K562 (cell line): Measurements from ENCODE around the gene SRP72. TPM values are rescaled to one million over a fixed set of nuclear protein-coding genes. Genes with fewer than 3 reads are reported as not detected.

Experiments
- ATF7 ChIP-seq: fragments of 450-650 bp; IDR thresholded peaks from 2 replicates; pipeline ENCODE4 v1.7.1; 2014; ENCODE audit warnings: mild to moderate bottlenecking, moderate library complexity
- ESRRB ChIP-seq: fragments of 250-450 bp; sonication (Bioruptor Pico); IDR thresholded peaks from 2 replicates; pipeline ENCODE4 v1.5.0; 2020; ENCODE audit warnings: mild to moderate bottlenecking, moderate library complexity, borderline replicate concordance
- ETS2 ChIP-seq: IDR thresholded peaks from 2 replicates; pipeline ENCODE4 v1.6.1; 2016; ENCODE audit warnings: borderline replicate concordance, missing genetic modification characterization, mild to moderate bottlenecking, moderate library complexity, missing compliant biosample characterization; ENCODE audit not compliant: poor library complexity, severe bottlenecking
- KDM4B ChIP-seq, 2 experiments: fragments of 450-650 bp in 1 of 2; sonication (generic) in 1 of 2; IDR thresholded peaks; 2 replicates each; pipeline ENCODE4 v1.6.1; 2016 to 2017; ENCODE audit warnings: borderline replicate concordance in 2 of 2, antibody characterized with exemption in 1 of 2, low read depth in 1 of 2, mild to moderate bottlenecking in 1 of 2
- KLF6 ChIP-seq: fragments of 250-450 bp; sonication (Bioruptor Pico); IDR thresholded peaks from 2 replicates; pipeline ENCODE4 v1.4.0; 2020; ENCODE audit warnings: mild to moderate bottlenecking, moderate library complexity, borderline replicate concordance
- MYBL2 ChIP-seq, 2 experiments: fragments of 450-650 bp in 1 of 2; sonication (generic) in 1 of 2; formaldehyde crosslinking in 1 of 2; IDR thresholded peaks; 2 replicates each; pipeline versions ENCODE4 v1.6.1 to v1.8.1; 2017 to 2022; ENCODE audit warnings: borderline replicate concordance in 1 of 2, inconsistent platforms in 1 of 2, low read depth in 1 of 2, mild to moderate bottlenecking in 1 of 2, missing genetic modification reagents in 1 of 2, moderate library complexity in 1 of 2
- NFXL1 ChIP-seq: fragments of 450-650 bp; formaldehyde crosslinking; IDR thresholded peaks from 2 replicates; pipeline ENCODE4 v1.4.0; 2021; ENCODE audit warnings: mild to moderate bottlenecking
- RBM22 ChIP-seq: fragments of 200-400 bp; formaldehyde crosslinking; IDR thresholded peaks from 2 replicates; pipeline ENCODE4 v1.6.1; 2018; ENCODE audit warnings: low read length, low read depth; ENCODE audit not compliant: poor library complexity, severe bottlenecking
- RFX5 ChIP-seq: IDR thresholded peaks from 2 replicates; pipeline ENCODE4 v1.6.1; 2011; ENCODE audit warnings: low read depth, mild to moderate bottlenecking, improper control_type of control experiment, low read length
- RFX7 ChIP-seq: fragments of 250-450 bp; sonication (Bioruptor Pico); IDR thresholded peaks from 2 replicates; pipeline ENCODE4 v1.5.1; 2021; ENCODE audit warnings: mild to moderate bottlenecking
- SAP30 ChIP-seq: fragments of 200-600 bp; sonication (generic); IDR thresholded peaks from 2 replicates; pipeline ENCODE4 v1.6.1; 2012; ENCODE audit warnings: borderline replicate concordance, low read depth, mild to moderate bottlenecking, moderate library complexity, low read length, control low read depth, inconsistent platforms; ENCODE audit not compliant: insufficient read depth, poor library complexity, severe bottlenecking
- SMAD4 ChIP-seq: fragments of 250-450 bp; sonication (Bioruptor Pico); conservative IDR thresholded peaks from 2 replicates; pipeline ENCODE4 v1.8.0; 2021; ENCODE audit warnings: inconsistent platforms, mild to moderate bottlenecking, moderate library complexity
- SMARCA5 ChIP-seq: fragments of 450-650 bp; IDR thresholded peaks from 2 replicates; pipeline ENCODE4 v1.6.1; 2016
- SMARCB1 ChIP-seq: IDR thresholded peaks from 2 replicates; pipeline ENCODE4 v1.6.1; 2011; ENCODE audit warnings: improper control_type of control experiment, low read depth; ENCODE audit not compliant: insufficient read length
- TEAD2 ChIP-seq: fragments of 450-650 bp; IDR thresholded peaks from 2 replicates; pipeline ENCODE4 v1.6.1; 2016; ENCODE audit warnings: missing genetic modification characterization, control low read depth, missing compliant biosample characterization
- XRCC5 ChIP-seq: fragments of 200-400 bp; formaldehyde crosslinking; IDR thresholded peaks from 2 replicates; pipeline ENCODE4 v1.6.1; 2017; ENCODE audit warnings: low read depth, mild to moderate bottlenecking, low read length
- ZNF324 ChIP-seq: fragments of 250-450 bp; sonication (Bioruptor Pico); IDR thresholded peaks from 2 replicates; pipeline ENCODE4 v1.4.0; 2020; ENCODE audit warnings: mild to moderate bottlenecking
- ZNF41 ChIP-seq: fragments of 250-450 bp; sonication (Bioruptor Pico); conservative IDR thresholded peaks from 2 replicates; pipeline ENCODE4 v1.4.0; 2020; ENCODE audit warnings: mild to moderate bottlenecking
- ZNF707 ChIP-seq: fragments of 250-450 bp; sonication (Bioruptor Pico); conservative IDR thresholded peaks from 2 replicates; pipeline ENCODE4 v1.8.0; 2022; ENCODE audit warnings: inconsistent platforms, mild to moderate bottlenecking, moderate library complexity
- polyA plus RNA-seq, 8 experiments: library from polyadenylated mRNA; depleted of rRNA in 4 of 8; stranded (reverse) in 5 of 8; unstranded in 3 of 8; fragments of >200 nt; fragmentation: Nextera tagmentation in 2 of 8; fragmentation: Illumina TruSeq in 1 of 8; extraction: Ambion mirVana in 2 of 8; extraction: Trizol in 1 of 8; gene quantifications; 2 replicates each; pipeline versions ENCODE4 v1.2.1 to v1.2.3, GENCODE V29; 2011 to 2014; ENCODE audit warnings: inconsistent platforms in 1 of 8, missing spikeins in 1 of 8
- total RNA-seq, 7 experiments: library from RNA; depleted of rRNA in 6 of 7; stranded (reverse); fragments of >200 nt in 6 of 7; fragmentation: Illumina TruSeq in 2 of 7; extraction: Trizol in 2 of 7; gene quantifications; 2 replicates each; pipeline versions ENCODE4 v1.2.1 to v1.2.3, GENCODE V29; 2011 to 2021; ENCODE audit warnings: low replicate concordance in 1 of 7
- TF ChIP-seq, protein P1 (sequence below), 2 experiments: IDR thresholded peaks; 2 replicates each; pipeline ENCODE4 v1.6.1; 2012; ENCODE audit warnings: improper control_type of control experiment in 2 of 2, low read depth in 2 of 2, low read length in 2 of 2, borderline replicate concordance in 1 of 2
- TF ChIP-seq, protein P2 (sequence below): fragments of 250-450 bp; sonication (Bioruptor Pico); IDR thresholded peaks from 2 replicates; pipeline ENCODE4 v1.5.0; 2020; ENCODE audit warnings: mild to moderate bottlenecking

The SRP72 gene
- total and polyA plus RNA-seq, 9 of the 15 experiments (the other 6 are each of a cell fraction or from before 2014, with no cell fraction given), result 124 to 341 (median 202) TPM

DNA sequence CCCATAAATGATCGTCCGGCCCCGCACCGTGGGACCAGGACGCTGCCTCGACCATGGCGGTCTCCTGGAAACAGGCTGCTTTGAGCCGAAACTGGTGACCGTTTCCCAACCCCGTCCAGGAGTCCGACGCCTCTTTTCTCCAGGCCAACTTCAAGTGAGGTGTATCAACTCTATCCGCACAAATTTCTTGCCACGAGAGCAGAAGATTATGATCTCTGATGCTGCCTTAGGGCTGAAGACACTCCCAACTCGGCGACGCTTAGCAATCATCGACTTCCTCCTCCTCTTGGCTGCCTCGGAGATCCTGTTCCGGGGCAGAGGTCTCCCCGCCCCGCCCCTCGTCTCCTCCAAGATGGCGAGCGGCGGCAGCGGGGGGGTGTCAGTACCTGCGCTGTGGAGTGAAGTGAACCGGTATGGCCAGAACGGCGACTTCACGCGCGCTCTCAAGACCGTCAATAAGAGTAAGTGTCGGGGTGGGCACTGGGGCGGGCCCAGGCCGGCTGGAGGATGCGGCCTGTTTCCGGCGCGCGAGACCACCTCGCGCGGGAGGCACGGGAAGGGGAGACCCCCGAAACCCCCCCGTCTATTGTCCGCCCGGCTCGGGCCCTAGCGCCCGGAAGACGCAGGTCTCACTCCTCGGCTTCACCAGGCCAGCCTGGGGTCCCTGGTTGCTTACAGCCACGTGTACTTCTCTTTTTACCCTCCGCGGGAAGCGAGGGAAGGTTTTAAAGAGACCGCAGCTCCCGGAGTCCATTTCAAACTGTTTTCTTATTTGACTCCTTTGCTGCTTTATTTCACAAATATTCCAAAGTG, at the start of gene SRP72 (continued):
- TF ChIP-seq ZNF324 (CRISPR knock-in tag) (no peak), ATF7 (peak; percentile 75; the same call in 1 of the 2 replicates), TEAD2 (no peak), NFXL1 (CRISPR knock-in tag) (no peak), MYBL2 (IDR thresholded peaks at IDR 0.05; ENCODE audit: low read depth) (no peak), MYBL2 (CRISPR knock-in tag; IDR thresholded peaks at IDR 0.05; ENCODE audit: borderline replicate concordance) (no peak), ZNF41 (no peak), RFX5 (no peak), XRCC5 (peak; percentile 64; the same call in 1 of the 2 replicates), SMAD4 (CRISPR knock-in tag) (no peak), ZNF707 (CRISPR knock-in tag) (no peak), ESRRB (CRISPR knock-in tag) (no peak), KLF6 (CRISPR knock-in tag) (no peak; the same call in 1 of the 2 replicates), RFX7 (CRISPR knock-in tag) (no peak), KDM4B (IDR thresholded peaks at IDR 0.05; ENCODE audit: borderline replicate concordance in 2 of 2, low read depth in 1 of 2) (peak in 1 of 2 experiments; percentile 79; a peak in 1 of 4 replicates), SAP30 (peak; percentile 12), ETS2 (no peak), RBM22 (no peak), SMARCB1 (no peak), SMARCA5 (no peak)
- TF ChIP-seq, protein P1, sequence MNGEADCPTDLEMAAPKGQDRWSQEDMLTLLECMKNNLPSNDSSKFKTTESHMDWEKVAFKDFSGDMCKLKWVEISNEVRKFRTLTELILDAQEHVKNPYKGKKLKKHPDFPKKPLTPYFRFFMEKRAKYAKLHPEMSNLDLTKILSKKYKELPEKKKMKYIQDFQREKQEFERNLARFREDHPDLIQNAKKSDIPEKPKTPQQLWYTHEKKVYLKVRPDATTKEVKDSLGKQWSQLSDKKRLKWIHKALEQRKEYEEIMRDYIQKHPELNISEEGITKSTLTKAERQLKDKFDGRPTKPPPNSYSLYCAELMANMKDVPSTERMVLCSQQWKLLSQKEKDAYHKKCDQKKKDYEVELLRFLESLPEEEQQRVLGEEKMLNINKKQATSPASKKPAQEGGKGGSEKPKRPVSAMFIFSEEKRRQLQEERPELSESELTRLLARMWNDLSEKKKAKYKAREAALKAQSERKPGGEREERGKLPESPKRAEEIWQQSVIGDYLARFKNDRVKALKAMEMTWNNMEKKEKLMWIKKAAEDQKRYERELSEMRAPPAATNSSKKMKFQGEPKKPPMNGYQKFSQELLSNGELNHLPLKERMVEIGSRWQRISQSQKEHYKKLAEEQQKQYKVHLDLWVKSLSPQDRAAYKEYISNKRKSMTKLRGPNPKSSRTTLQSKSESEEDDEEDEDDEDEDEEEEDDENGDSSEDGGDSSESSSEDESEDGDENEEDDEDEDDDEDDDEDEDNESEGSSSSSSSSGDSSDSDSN (IDR thresholded peaks at IDR 0.05; ENCODE audit: borderline replicate concordance in 1 of 2, low read depth in 2 of 2, low read length in 2 of 2), result peak in 1 of 2 experiments; percentile 46; a peak in 1 of 4 replicates
- TF ChIP-seq, protein P2, sequence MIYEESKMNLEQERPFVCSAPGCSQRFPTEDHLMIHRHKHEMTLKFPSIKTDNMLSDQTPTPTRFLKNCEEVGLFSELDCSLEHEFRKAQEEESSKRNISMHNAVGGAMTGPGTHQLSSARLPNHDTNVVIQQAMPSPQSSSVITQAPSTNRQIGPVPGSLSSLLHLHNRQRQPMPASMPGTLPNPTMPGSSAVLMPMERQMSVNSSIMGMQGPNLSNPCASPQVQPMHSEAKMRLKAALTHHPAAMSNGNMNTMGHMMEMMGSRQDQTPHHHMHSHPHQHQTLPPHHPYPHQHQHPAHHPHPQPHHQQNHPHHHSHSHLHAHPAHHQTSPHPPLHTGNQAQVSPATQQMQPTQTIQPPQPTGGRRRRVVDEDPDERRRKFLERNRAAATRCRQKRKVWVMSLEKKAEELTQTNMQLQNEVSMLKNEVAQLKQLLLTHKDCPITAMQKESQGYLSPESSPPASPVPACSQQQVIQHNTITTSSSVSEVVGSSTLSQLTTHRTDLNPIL (CRISPR knock-in tag), result no peak
